HepG2 (cell line): Measurements from ENCODE around the gene CHMP6. TPM values are rescaled to one million over a fixed set of nuclear protein-coding genes. Genes with fewer than 3 reads are reported as not detected.
A peak's percentile ranks its signal among the peaks of the same experiment; 100 is the strongest.

Experiments used
- ATAC-seq: fragments of 200-7000 bp; cut with Tn5 transposase; 3 replicates; pipeline ENCODE4 v1.9.1; 2020; ENCODE audit warnings: mild to moderate bottlenecking, moderate library complexity
- BruUV-seq: library from RNA; stranded (reverse); fragments of 400-500 nt; replicated peaks from 2 replicates; lab custom pipeline; 2021; lab: Mats Ljungman, UMichigan
- CTCF ChIA-PET: fragments of 300-600 bp; formaldehyde crosslinking; extraction: SDS; loops from one replicate; lab custom pipeline; 2021; ENCODE audit warnings: low total read pairs, inconsistent platforms, low intra/inter-chr PET ratio; lab: Yijun Ruan, JAX
- POLR2A ChIA-PET: fragments of 350-600 bp; sonication (Branson Sonifier 250); formaldehyde crosslinking; loops from one replicate; lab custom pipeline; 2020; ENCODE audit warnings: antibody characterized with exemption, inconsistent platforms; lab: Yijun Ruan, JAX
- DNase-seq: peaks from one replicate; pipeline ENCODE4 v3.0.0-alpha.2; 2015; ENCODE audit warnings: low spot score
- FAIRE-seq: peaks from 3 replicates; lab custom pipeline; 2011; peaks lifted over from hg19 to GRCh38; lab: Jason Lieb, UNC
- H2AFZ ChIP-seq: one replicate; pipeline ENCODE4 v1.6.1; 2011; ENCODE audit warnings: low read length, inconsistent platforms
- H3K27ac ChIP-seq: fragments of 300-600 bp; 3 replicates; pipeline ENCODE4 v1.8.0; 2011; ENCODE audit warnings: mixed run types, mild to moderate bottlenecking, mixed read lengths, low read length, inconsistent platforms; ENCODE audit not compliant: insufficient read depth; ENCODE audit errors: extremely low read length
- H3K27me3 ChIP-seq, 2 experiments: fragments of 200-600 bp in 1 of 2; 2 replicates in 1 of 2; 3 replicates in 1 of 2; pipeline versions ENCODE4 v1.6.0 to v1.8.0; 2011; ENCODE audit warnings: low read length in 2 of 2, mild to moderate bottlenecking in 2 of 2, moderate library complexity in 2 of 2, inconsistent platforms in 1 of 2; ENCODE audit not compliant: insufficient read depth in 2 of 2, control insufficient read depth in 1 of 2
- H3K36me3 ChIP-seq, 2 experiments: fragments of 200-600 bp in 1 of 2; replicated peaks in 1 of 2; 2 replicates in 1 of 2; 3 replicates in 1 of 2; pipeline versions ENCODE4 v1.5.1 to v1.8.0; 2011; ENCODE audit warnings: low read length in 2 of 2, inconsistent platforms in 1 of 2; ENCODE audit not compliant: insufficient read depth in 2 of 2, control insufficient read depth in 1 of 2
- H3K4me1 ChIP-seq: 2 replicates; pipeline ENCODE4 v1.5.1; 2012; ENCODE audit warnings: low read length, inconsistent platforms; ENCODE audit not compliant: insufficient read depth
- H3K4me2 ChIP-seq: 2 replicates; pipeline ENCODE4 v1.6.0; 2011; ENCODE audit warnings: low read depth, low read length, inconsistent platforms
- H3K4me3 ChIP-seq, 3 experiments: fragments of 200-600 bp in 1 of 3; sonication (generic), shearing (Covaris generic) in 1 of 3; replicated peaks in 1 of 3; 2 replicates each; pipeline ENCODE4 v1.5.1; 2011 to 2016; ENCODE audit warnings: low read length in 3 of 3, inconsistent platforms in 2 of 3, low read depth in 2 of 3, mild to moderate bottlenecking in 2 of 3, control low read depth in 1 of 3, mixed read lengths in 1 of 3; ENCODE audit not compliant: insufficient read depth in 1 of 3
- H3K79me2 ChIP-seq: one replicate; pipeline ENCODE4 v1.6.1; 2011; ENCODE audit warnings: low read length, inconsistent platforms; ENCODE audit not compliant: insufficient read depth
- H3K9ac ChIP-seq: 2 replicates; pipeline ENCODE4 v1.6.0; 2011; ENCODE audit warnings: mild to moderate bottlenecking, low read depth, low read length, inconsistent platforms; ENCODE audit not compliant: insufficient read depth
- H3K9me3 ChIP-seq: 2 replicates; pipeline ENCODE4 v1.5.1; 2012; ENCODE audit warnings: mild to moderate bottlenecking, low read length
- H4K20me1 ChIP-seq: 2 replicates; pipeline ENCODE4 v1.6.0; 2011; ENCODE audit warnings: inconsistent platforms, mild to moderate bottlenecking, low read length, moderate library complexity; ENCODE audit not compliant: insufficient read depth
- ATF4 ChIP-seq, 2 experiments: fragments of 450-650 bp in 1 of 2; sonication (generic) in 1 of 2; formaldehyde crosslinking; IDR thresholded peaks; 2 replicates each; pipeline versions ENCODE4 v1.5.0 to v1.8.0; 2020 to 2022; ENCODE audit warnings: mild to moderate bottlenecking in 1 of 2, missing genetic modification reagents in 1 of 2
- CREBL2 ChIP-seq: sonication (generic); formaldehyde crosslinking; IDR thresholded peaks from 2 replicates; pipeline ENCODE4 v1.8.1; 2023; ENCODE audit warnings: missing genetic modification reagents, mild to moderate bottlenecking, borderline replicate concordance
- E2F1 ChIP-seq: sonication (generic); formaldehyde crosslinking; IDR thresholded peaks from 2 replicates; pipeline ENCODE4 v1.5.0; 2020; ENCODE audit warnings: missing genetic modification reagents
- FOXK2 ChIP-seq: fragments of 450-650 bp; IDR thresholded peaks from 2 replicates; pipeline ENCODE4 v1.6.1; 2016
- HOXA5 ChIP-seq: sonication (generic); formaldehyde crosslinking; IDR thresholded peaks from 2 replicates; pipeline ENCODE4 v1.4.0; 2020; ENCODE audit warnings: missing genetic modification reagents
- KDM2A ChIP-seq: sonication (generic); formaldehyde crosslinking; IDR thresholded peaks from 2 replicates; pipeline ENCODE4 v1.4.0; 2020; ENCODE audit warnings: low read depth, missing genetic modification reagents, borderline replicate concordance
- KDM3A ChIP-seq: IDR thresholded peaks from 2 replicates; pipeline ENCODE4 v1.6.1; 2018; ENCODE audit warnings: low read depth, missing compliant biosample characterization
- KMT2A ChIP-seq: sonication (generic); formaldehyde crosslinking; IDR thresholded peaks from 2 replicates; pipeline ENCODE4 v1.4.0; 2020; ENCODE audit warnings: missing genetic modification reagents
- NFIB ChIP-seq: sonication (generic); formaldehyde crosslinking; IDR thresholded peaks from 2 replicates; pipeline ENCODE4 v1.9.0; 2021; ENCODE audit warnings: missing genetic modification reagents, mild to moderate bottlenecking, borderline replicate concordance
- NFYC ChIP-seq: IDR thresholded peaks from 2 replicates; pipeline ENCODE4 v1.6.1; 2016; ENCODE audit warnings: missing genetic modification reagents, missing compliant biosample characterization
- SMAD9 ChIP-seq: sonication (generic); formaldehyde crosslinking; IDR thresholded peaks from 2 replicates; pipeline ENCODE4 v1.5.1; 2020; ENCODE audit warnings: mild to moderate bottlenecking, missing genetic modification reagents
- SOX6 ChIP-seq, 2 experiments: fragments of 450-650 bp in 1 of 2; sonication (generic) in 1 of 2; formaldehyde crosslinking in 1 of 2; IDR thresholded peaks; 2 replicates each; pipeline versions ENCODE4 v1.4.0 to v1.6.1; 2017 to 2020; ENCODE audit warnings: antibody characterized with exemption in 1 of 2, mild to moderate bottlenecking in 1 of 2, missing genetic modification reagents in 1 of 2
- TBX2 ChIP-seq: sonication (generic); formaldehyde crosslinking; IDR thresholded peaks from 2 replicates; pipeline ENCODE4 v1.5.0; 2020; ENCODE audit warnings: missing genetic modification reagents, mild to moderate bottlenecking, borderline replicate concordance
- TEAD3 ChIP-seq: optimal IDR thresholded peaks from 2 replicates; pipeline ENCODE3; 2016; ENCODE audit warnings: borderline replicate concordance
- ZFP36 ChIP-seq: fragments of 150-350 bp; IDR thresholded peaks from 2 replicates; pipeline ENCODE4 v1.6.1; 2018; ENCODE audit warnings: borderline replicate concordance, low read length, low read depth; ENCODE audit not compliant: partially characterized antibody
- ZNF276 ChIP-seq: sonication (generic); formaldehyde crosslinking; IDR thresholded peaks from 2 replicates; pipeline ENCODE4 v1.4.0; 2020; ENCODE audit warnings: mild to moderate bottlenecking, low read depth, missing genetic modification reagents
- ZNF431 ChIP-seq: sonication (generic); formaldehyde crosslinking; IDR thresholded peaks from 2 replicates; pipeline ENCODE4 v1.9.0; 2022; ENCODE audit warnings: missing genetic modification reagents, low read depth, mild to moderate bottlenecking, borderline replicate concordance
- ZNF572 ChIP-seq: sonication (generic); formaldehyde crosslinking; IDR thresholded peaks from 2 replicates; pipeline ENCODE4 v1.5.1; 2020; ENCODE audit warnings: mild to moderate bottlenecking, missing genetic modification reagents
- ZNF792 ChIP-seq: IDR thresholded peaks from 2 replicates; pipeline ENCODE4 v1.6.1; 2016
- WGBS: methylation state at CpG from one replicate; pipeline ENCODE4 v1.1.6; 2017; ENCODE audit warnings: low lambda C conversion rate; 5-methylcytosine and 5-hydroxymethylcytosine counted together
- in situ Hi-C: cut with HindIII; loops from 2 replicates; pipeline ENCODE4 v1.10.0; 2017; ENCODE audit warnings: low pct_unique_long_range_greater_than_20kb; ENCODE audit not compliant: extremely low pct_ligation_motif_present
- intact Hi-C: fragments of 100-400 bp; cut with micrococcal nuclease; formaldehyde crosslinking; loops from one replicate; pipeline ENCODE4 v1.10.0; 2022; ENCODE audit not compliant: unreplicated experiment
- polyA plus RNA-seq, 8 experiments: library from polyadenylated mRNA; depleted of rRNA in 3 of 8; stranded (reverse) in 7 of 8; unstranded in 1 of 8; fragments of >200 nt; fragmentation: Illumina TruSeq in 4 of 8; extraction: Trizol in 4 of 8; gene quantifications; 2 replicates each; pipeline versions ENCODE4 v1.2.1 to v1.2.3, GENCODE V29; 2011 to 2016; ENCODE audit warnings: low read depth in 4 of 8, missing spikeins in 1 of 8, mixed read lengths in 1 of 8; ENCODE audit not compliant: insufficient read depth in 1 of 8
- total RNA-seq, 5 experiments: library from RNA; depleted of rRNA; stranded (reverse); fragments of >200 nt; fragmentation: Illumina TruSeq; extraction: Trizol; gene quantifications; 2 replicates each; pipeline ENCODE4 v1.2.3, GENCODE V29; 2016; ENCODE audit warnings: low read depth in 1 of 5

The CHMP6 gene
- total and polyA plus RNA-seq, 2 of the 13 experiments (the other 11 are each of a cell fraction or from before 2014, with no cell fraction given): 11.1 to 24.2 TPM

GRCh38 chr17:81043725-81044427 is 52.2 kb downstream of the CHMP6 start (continued):
- TF ChIP-seq ATF4 (CRISPR knock-in tag; IDR thresholded peaks at IDR 0.05) (no peak), ZNF792 (CRISPR knock-in tag) (peak; percentile 92), FOXK2 (0 out of 2 replicates have a peak, but pooled peaks have one; percentile 40), E2F1 (CRISPR knock-in tag) (no peak), SMAD9 (0 out of 2 replicates have a peak, but pooled peaks have one; percentile 62), TEAD3 (CRISPR knock-in tag) (peak; percentile 97), SOX6 (IDR thresholded peaks at IDR 0.05) (no peak), SOX6 (CRISPR knock-in tag; IDR thresholded peaks at IDR 0.05) (peak; percentile 64)
- TF ChIP-seq, all 625 proteins: peak for 215

GRCh38 chr17:81044428-81044763 is 52.8 kb downstream of the CHMP6 start:
- Histone ChIP-seq H3K4me1 (peaks cover 98% of the 10 kb centered on the region), H3K27ac (peak overlapping the region; percentile 74), H2AFZ (no peak overlapping the region), H3K36me3 (no peaks in the 10 kb centered on the region), H3K79me2 (peaks cover 72% of the 10 kb centered on the region), H3K4me2 (peak overlapping the region; percentile 95), H3K4me3 (peak overlapping the region; percentile 55 to 77 (median 57)), H4K20me1 (peaks cover 25% of the 10 kb centered on the region; the same call in 1 of the 2 replicates), H3K9ac (peak overlapping the region; percentile 21), H3K27me3 (no peaks in the 10 kb centered on the region), H3K9me3 (no peaks in the 10 kb centered on the region)
- no peak for DNase-seq
- no peak for FAIRE-seq
- no TSS peak for BruUV-seq
- POLR2A ChIA-PET: interaction anchor here (0.6 to 2.8 kb wide), 15 partner anchors 10 to 464 kb away, joined by 3 to 23 read pairs (median 4); partner anchors contain the start of genes BAIAP2, CEP131 and CHMP6
- CTCF ChIA-PET: no interaction called here
- ATAC-seq: no peak
- intact Hi-C loops (loop anchor here (2.0 to 5.0 kb wide), 2 partner anchors 52 kb away; partner anchors contain the start of gene CHMP6), in situ Hi-C loops (loop anchor here (5.0 kb wide), 1 partner anchor 38 kb away; no protein-coding TSS in a partner anchor)
- 70% methylated on average over 13 of the region's 14 CpGs for WGBS
- TF ChIP-seq KDM3A (CRISPR knock-in tag) (0 out of 2 replicates have a peak, but pooled peaks have one; percentile 3), HOXA5 (CRISPR knock-in tag) (no peak), ZNF276 (CRISPR knock-in tag) (no peak), KMT2A (CRISPR knock-in tag) (no peak), KDM2A (CRISPR knock-in tag) (no peak), ZNF431 (no peak), NFIB (CRISPR knock-in tag) (no peak), TBX2 (no peak), CREBL2 (CRISPR knock-in tag) (no peak), NFYC (CRISPR knock-in tag) (no peak), ZNF572 (CRISPR knock-in tag) (0 out of 2 replicates have a peak, but pooled peaks have one; percentile 54), ZFP36 (no peak)
